SK-N-SH treated with all-trans-retinoic acid at 6 μM for 48 hours (cell line): Measurements from ENCODE around the gene ZFP92.

ENCODE experiments used
- CREB5 ChIP-seq: fragments of 250-450 bp; sonication (Bioruptor Pico); IDR thresholded peaks from 2 replicates; pipeline ENCODE4 v1.5.1; 2020; ENCODE audit warnings: low read depth, mild to moderate bottlenecking, moderate library complexity
- CSRNP3 ChIP-seq: fragments of 250-450 bp; sonication (Bioruptor Pico); IDR thresholded peaks from 2 replicates; pipeline ENCODE4 v1.5.1; 2021; ENCODE audit warnings: mild to moderate bottlenecking, moderate library complexity
- ISL1 ChIP-seq: fragments of 250-450 bp; sonication (Bioruptor Pico); IDR thresholded peaks from 2 replicates; pipeline ENCODE4 v2.1.2; 2022; ENCODE audit warnings: mild to moderate bottlenecking, moderate library complexity
- ZFP3 ChIP-seq: fragments of 250-450 bp; sonication (Bioruptor Pico); IDR thresholded peaks from 2 replicates; pipeline ENCODE4 v1.5.0; 2020; ENCODE audit warnings: mild to moderate bottlenecking, moderate library complexity
- ZFP30 ChIP-seq: fragments of 450-650 bp; formaldehyde crosslinking; IDR thresholded peaks from 2 replicates; pipeline ENCODE4 v1.5.0; 2022; ENCODE audit warnings: mild to moderate bottlenecking, moderate library complexity
- ZNF70 ChIP-seq: fragments of 450-650 bp; formaldehyde crosslinking; IDR thresholded peaks from 2 replicates; pipeline ENCODE4 v1.5.0; 2020; ENCODE audit warnings: mild to moderate bottlenecking, moderate library complexity

- TF ChIP-seq CSRNP3 (no peak), ISL1 (CRISPR knock-in tag) (no peak), CREB5 (CRISPR knock-in tag) (no peak), ZFP30 (CRISPR knock-in tag) (no peak), ZNF70 (CRISPR knock-in tag) (no peak), ZFP3 (CRISPR knock-in tag) (no peak)
These were observed 46.7 kb downstream of the ZFP92 start for GRCh38 chrX:153457827-153458466.
